LoVo (cell line): Measurements from ENCODE around the gene GALNT11.

Experiments
- DNase-seq: peaks from one replicate; pipeline ENCODE4 v3.0.0-alpha.2; 2016; ENCODE audit warnings: low spot score

GALNT11 gene

DNA sequence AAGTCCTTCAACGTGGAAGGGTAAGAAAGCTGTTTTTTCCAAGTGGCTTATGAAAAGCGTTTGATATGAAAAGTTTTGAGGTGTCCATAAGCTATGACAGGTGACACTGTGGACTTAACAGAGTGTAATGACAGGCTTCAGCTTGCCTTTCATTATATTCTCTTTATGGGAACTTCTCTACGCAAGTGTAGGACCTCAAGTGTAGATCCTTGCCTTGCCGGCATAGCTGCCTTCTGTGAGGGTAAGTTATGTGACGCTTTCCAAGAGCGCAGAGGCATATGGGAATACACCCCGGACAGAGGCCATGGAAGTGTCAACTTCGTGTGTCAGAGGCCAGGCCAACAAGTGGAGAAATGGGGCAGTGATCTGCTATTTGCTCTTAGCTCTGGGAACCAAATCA lies 91.9 kb downstream of the GALNT11 start:
- DNase-seq: no peak

DNA sequence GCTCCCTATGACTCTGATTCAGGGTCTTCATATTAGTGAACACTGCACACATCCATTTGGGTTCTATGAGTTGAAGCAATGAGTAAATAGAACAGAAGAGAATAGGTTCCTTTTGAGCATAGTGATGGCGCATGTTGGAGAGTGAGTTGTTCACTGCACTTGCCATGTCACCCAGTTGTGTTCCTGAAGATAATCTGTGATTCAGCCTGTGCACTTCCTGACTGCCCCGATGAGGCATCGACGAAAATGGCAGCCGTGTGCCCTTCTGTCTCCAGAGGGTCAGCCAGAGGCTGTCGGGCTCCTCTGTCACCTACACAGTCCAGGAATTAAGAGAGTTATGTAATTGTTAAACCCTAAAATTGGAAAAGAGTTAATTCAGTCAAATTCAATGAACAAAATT lies 94.7 kb downstream of the GALNT11 start:
- no peak for DNase-seq

DNA sequence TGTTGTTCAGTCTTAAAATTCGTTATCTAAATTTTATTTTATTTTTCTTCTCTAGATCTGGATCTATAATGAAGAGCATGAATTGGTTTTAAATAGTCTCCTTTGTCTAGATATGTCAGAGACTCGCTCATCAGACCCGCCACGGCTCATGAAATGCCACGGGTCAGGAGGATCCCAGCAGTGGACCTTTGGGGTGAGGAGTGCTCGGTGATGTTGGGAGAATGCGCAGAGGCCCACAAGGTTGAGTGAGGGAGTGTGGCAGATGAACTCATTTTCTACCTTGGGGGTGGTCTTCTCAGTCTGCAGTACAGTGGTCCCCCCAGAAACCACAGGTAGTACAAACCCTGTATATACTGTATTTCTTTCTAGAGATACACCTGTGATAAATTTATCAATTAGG lies 95.3 kb downstream of the GALNT11 start:
- no peak for DNase-seq

DNA sequence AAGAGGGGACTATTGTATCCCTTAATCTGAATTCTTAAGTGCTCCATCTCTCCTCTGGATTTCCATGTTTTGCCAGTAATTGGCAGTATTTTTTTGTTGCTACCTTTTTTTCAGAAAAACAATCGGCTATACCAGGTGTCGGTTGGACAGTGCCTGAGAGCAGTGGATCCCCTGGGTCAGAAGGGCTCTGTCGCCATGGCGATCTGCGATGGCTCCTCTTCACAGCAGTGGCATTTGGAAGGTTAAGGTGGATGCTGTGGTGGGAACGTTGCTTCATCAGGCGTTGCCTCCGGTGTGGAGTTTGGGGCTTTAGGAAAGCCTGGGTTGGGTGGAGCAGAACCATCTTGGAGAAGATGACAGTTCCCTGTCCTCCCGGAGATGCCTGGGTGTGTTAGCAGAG lies 96.0 kb downstream of the GALNT11 start:
- no peak for DNase-seq

DNA sequence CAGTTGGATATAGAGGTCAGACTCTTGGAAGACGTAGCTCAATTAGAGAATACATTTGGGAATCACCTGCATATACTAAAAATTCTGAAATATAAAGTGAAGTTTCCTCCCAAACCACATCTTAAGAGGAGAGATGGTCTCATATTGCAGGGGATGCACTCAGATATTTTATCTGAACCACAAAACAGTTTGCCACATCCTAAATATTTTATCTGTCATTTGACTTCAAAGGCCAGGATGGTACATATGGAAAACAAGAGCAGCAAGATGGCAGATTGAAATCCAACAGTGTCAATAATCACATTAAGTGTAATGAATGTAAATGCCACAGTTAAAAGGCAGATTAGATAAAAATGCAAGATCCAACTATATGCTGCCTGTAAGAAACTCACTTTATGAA lies 97.1 kb downstream of the GALNT11 start:
- DNase-seq: no peak

DNA sequence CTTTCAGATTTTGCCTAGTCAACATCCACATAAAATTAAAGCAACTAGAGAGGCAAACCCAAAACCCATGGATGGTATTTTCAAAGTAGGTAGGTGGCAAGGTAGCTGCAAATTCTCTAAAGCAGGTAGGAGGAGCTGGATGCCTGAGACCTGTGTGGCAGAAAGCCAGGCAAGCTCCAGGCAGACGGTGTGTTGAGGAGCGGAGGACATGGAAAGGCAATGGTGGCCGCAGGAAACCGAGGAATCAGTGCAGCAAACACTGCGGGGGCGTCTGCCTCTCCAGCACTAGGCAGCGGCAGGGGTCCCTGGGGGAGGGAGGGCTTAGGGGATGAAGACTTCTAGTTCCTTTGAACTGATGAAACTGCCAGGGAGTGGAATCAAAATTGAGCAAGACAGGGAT lies 101.3 kb downstream of the GALNT11 start:
- no peak for DNase-seq

DNA sequence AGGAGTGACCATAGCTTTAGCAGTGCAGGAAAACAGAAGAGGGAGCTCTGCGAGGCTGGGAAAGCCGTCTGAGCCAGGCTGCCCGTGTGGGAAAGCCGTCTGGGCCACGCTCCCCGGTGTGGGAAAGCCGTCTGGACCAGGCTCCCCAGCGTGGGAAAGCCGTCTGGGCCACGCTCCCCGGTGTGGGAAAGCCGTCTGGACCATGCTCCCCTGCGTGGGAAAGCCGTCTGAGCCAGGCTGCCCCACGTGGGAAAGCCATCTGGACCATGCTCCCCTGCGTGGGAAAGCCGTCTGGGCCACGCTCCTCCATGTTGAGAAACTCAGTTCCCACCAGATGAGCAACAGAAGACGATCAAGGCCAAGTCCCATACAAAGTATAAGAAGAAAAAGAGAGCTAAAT lies 101.8 kb downstream of the GALNT11 start:
- DNase-seq: no peak

- DNase-seq: no peak
Measured at GRCh38 chr7:152128252-152128651, 102.8 kb downstream of the GALNT11 start.

DNA sequence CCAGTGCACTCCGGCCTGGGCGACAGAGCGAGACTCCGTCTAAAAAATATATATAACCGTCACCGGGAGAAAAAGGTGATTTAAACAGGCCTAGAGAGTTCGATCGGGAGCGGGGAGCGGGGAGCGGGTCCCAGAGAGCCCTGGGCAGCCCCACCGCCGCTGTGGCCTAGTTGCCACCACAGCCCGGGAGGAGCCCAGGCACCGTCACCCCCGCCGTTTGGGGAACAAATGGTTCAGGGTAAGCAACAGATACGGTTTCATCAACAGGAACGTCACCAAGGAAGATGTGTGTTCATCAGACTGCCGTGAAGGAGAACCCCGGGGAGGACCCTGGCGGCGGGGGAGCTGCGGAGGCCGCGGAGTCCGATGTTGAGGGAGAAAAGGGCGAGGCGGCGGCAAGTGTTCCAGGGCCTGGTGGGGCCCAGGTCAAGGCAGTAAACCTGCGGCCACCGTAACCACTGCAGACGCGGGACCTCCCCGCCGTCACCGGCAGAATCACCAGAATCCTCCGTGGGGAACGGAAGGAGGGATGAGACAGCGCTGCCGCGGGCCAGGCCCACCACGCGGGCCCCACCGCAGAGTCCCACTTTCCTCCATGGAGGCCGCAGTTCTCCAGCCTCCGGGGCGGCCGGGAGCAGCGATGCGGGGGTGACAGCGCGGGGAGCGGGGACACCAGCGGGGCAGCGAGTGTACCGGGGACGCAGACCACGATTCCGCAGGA lies 103.4 kb downstream of the GALNT11 start:
- no peak for DNase-seq

DNA sequence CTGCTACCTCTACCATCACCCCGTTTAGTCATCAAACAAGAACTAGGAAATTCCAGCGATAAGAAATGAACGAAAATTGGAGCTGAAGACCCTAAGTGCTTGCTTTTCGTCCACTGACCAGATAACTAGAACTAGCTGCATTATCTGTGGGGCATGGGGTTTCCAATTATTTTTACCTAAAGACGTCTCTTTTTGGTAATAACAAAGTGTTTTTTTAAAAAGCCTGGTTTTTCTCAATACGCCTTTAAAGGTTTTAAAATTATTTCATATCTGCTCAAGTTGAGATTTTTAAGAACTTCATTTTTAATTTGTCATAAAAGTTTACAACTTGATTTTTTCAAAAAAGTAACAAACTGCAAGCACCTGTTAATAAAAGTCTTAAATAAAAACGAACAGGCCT lies 104.2 kb downstream of the GALNT11 start:
- no peak for DNase-seq

DNA sequence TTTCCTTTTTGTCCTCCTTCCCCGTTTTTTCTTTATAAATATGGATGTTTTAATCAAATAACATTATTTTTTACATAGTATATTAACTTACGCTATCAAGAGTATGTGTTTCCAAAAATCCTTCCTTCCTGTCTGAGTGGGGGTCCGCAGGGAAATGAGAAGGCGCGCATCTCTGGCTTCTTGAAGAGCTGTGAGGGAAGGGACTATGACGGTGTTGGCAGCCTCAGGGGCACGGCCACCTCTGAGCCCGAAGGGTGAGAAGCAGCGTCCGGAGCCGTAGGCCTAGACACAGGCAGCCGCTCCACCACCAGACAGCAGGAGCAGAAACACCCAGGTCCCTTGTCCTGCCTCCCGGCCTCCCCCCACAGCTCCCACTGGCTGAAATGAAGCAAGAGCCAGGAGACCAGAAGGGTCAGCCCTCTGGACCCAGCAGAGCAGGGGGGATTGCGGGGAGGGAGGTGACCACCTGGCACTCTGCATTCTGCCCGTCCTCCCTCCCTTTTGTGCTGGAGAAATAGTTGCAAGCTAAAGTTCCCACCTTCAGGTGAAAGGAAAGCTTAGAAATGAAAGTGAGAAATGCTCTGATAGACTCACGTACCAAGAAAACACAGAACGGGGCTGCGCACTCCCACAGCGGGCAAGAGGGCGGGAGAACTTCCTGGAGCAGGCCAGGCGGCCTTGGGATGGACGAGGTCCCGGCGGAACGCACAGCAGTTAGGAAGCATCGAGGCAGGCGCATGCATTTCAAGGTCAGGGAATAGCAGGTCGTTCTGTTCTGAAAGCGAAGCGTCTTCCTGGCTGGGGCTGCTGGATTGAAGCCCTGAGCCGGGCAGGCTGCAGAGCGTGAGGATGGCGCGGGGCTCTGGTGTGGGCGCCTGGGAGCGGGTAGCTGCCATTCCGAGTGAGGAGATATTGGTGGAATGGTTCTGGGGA lies 105.5 kb downstream of the GALNT11 start:
- no peak for DNase-seq

DNA sequence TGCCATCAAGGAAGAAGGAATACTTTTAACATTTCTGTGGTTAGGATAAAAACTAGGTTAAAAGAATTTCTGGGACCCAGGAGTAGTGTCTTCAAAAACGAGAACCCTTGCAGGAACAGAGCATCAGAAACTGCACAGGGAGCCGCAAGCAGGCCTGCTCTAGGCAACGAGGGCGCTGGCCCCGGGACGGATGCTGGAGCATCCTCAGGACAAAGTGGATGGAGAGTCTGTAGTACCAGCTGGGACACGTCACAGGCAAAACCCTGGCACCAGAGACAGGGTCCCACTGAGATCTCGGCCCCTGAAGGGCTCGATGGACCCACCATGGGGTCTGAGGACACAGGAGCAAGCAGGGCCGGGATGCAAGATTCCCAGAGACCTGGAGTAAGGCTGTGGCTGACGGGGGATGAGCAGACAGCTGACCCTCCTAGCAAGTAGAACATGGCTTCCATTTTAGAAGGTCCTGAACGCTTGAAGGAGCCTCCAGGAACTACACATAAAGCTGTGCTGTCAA lies 106.6 kb downstream of the GALNT11 start:
- no peak for DNase-seq

- no peak for DNase-seq
Measured at GRCh38 chr7:152132812-152133211, 107.3 kb downstream of the GALNT11 start.

GRCh38 chr7:152133804-152134203 lies 108.3 kb downstream of the GALNT11 start:
- DNase-seq: no peak

DNA sequence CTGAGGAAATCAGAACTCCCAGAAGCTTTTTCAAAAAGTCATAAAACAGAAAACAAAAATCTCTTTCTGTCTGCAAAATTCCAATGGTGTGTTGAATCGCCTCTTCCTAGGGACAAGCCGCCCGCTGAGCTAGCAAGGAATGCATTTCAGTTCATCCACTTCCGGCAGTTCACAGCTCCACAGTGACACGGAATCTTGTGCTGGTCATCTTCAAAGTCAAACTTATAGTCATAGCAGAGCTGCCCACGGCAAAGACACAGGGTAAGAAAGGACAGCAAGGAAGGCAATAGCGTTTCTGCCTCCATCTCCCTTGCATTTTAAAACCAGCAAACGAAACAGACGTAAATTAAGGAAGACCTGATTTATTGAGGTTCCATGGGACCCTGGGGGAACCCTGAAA lies 111.2 kb downstream of the GALNT11 start:
- no peak for DNase-seq

DNA sequence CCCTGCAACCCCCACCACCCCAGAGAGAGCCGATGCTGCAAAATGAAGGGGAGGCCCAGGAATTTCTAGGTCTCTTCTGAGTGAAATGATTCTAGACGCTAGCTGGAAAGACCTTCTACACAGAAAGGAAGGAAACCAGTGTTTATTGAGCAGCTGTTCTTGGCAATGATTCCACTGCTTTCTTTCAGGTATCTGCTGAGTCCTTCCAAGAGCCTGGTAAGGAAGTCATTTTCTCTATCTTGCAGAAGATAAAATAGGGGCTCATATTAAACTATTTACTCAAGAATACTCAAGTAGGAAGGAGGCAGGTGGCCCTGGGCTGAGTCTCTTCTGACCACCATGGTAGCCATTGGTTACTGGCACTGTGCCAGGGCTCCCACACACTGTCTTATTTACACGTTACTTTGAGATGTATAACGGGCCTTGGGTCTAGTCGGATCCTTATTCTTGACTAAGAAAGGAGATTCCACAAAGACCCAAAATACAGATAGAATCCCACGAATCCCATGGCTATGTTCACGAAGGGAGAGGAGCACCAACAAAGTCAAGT lies 112.1 kb downstream of the GALNT11 start:
- no peak for DNase-seq

GRCh38 chr7:152140067-152140466 lies 114.6 kb downstream of the GALNT11 start:
- DNase-seq: no peak

DNA sequence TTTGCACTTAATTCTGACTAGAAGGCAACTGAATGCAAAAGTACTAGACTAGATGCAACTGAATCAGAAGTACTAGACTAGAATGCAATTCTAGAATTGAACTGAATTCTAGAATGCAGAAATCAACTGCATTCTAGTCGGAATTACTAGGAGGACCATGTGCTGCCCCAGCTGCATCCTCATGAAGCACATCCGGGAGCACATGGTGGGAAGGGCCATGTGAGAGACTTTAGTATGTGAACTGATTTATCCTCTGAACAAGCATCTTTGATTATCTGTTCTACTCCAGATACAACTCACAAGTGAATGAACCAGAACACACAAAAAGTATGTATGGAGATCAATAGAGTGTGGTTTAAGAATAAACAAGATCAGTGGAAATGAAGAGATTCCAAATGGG lies 115.1 kb downstream of the GALNT11 start:
- DNase-seq: no peak

GRCh38 chr7:152142976-152143595 lies 117.6 kb downstream of the GALNT11 start:
- no peak for DNase-seq

GRCh38 chr7:152144557-152145245 lies 119.2 kb downstream of the GALNT11 start:
- DNase-seq: no peak

DNA sequence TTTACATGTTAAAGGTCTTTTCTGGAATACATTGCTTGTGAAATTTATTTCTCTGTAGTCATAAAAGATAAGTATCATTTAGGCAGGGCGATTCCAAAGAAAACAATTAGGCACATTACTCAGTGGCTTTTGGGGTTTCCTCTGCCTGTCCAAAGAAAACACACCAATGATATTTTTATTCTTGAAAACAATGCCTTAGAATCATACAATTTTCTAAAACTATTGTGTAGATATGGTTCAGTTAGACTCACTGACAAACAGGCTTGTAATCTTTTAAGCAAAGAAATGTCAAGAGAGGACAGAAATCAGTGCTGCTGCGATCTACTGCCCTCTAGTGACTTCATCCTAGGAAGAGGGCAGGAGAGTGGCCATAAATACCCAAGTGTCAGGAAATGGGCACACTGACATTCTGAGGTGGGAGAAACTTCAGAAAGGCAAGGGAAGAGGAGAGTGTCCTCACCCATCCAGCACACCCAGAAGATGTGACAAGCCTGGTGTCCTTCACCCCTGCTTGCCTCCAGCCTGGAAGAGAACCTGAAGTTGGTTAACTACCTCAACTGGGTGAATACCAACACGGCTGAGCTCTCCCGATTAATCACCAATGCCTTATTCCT lies 120.5 kb downstream of the GALNT11 start:
- DNase-seq: peak; percentile 46
